Measurements from ENCODE around the gene PDGFC.

DNA sequence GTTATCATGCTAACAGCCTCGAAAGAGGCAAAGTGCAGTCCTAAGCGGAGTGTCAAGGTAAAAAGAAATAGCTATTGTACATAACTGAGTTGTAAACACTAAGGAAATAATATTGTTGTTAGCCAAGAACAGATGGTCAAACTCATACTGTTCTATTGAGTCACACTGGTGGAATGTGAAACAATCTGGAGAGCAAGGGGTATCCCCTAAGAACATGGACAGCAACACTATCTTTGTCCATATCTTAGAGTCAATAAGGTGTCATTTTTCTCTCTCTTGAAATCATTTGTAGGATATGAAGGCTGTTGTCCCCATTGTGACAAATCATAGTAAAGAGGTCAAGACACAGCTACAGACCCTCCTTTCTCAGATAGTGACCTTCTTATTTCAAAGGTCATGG is 4.5 kb upstream of the PDGFC start:
- TF ChIP-seq, protein P1, sequence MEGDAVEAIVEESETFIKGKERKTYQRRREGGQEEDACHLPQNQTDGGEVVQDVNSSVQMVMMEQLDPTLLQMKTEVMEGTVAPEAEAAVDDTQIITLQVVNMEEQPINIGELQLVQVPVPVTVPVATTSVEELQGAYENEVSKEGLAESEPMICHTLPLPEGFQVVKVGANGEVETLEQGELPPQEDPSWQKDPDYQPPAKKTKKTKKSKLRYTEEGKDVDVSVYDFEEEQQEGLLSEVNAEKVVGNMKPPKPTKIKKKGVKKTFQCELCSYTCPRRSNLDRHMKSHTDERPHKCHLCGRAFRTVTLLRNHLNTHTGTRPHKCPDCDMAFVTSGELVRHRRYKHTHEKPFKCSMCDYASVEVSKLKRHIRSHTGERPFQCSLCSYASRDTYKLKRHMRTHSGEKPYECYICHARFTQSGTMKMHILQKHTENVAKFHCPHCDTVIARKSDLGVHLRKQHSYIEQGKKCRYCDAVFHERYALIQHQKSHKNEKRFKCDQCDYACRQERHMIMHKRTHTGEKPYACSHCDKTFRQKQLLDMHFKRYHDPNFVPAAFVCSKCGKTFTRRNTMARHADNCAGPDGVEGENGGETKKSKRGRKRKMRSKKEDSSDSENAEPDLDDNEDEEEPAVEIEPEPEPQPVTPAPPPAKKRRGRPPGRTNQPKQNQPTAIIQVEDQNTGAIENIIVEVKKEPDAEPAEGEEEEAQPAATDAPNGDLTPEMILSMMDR (IDR thresholded peaks at IDR 0.05; ENCODE audit: poor library complexity, severe bottlenecking), result no peak
- TF ChIP-seq RAD21 (conservative IDR thresholded peaks at IDR 0.05), result no peak
